Neural cell (in vitro differentiated cells): ENCODE data around the gene GATA2. TPM values are rescaled to one million over a fixed set of nuclear protein-coding genes. Genes with fewer than 3 reads are reported as not detected.

Experiments used
- H2AFZ ChIP-seq: fragments of 200-600, 300-800 bp; sonication (generic), shearing (Covaris generic); 2 replicates; pipeline ENCODE4 v1.6.0; 2014; ENCODE audit warnings: low read depth, mild to moderate bottlenecking, antibody characterized with exemption, low read length, moderate library complexity
- H3F3A ChIP-seq: fragments of 200-600 bp; shearing (Covaris generic); 2 replicates; pipeline ENCODE4 v1.6.1; 2016; ENCODE audit warnings: mild to moderate bottlenecking, moderate library complexity, mixed read lengths, antibody characterized with exemption, low read length; ENCODE audit not compliant: insufficient read depth, poor library complexity, severe bottlenecking
- H3K27ac ChIP-seq: fragments of 200-600, 300-800 bp; sonication (generic), shearing (Covaris generic); 2 replicates; pipeline ENCODE4 v1.5.1; 2014; ENCODE audit warnings: mild to moderate bottlenecking, low read length, moderate library complexity
- H3K27me3 ChIP-seq: fragments of 300-800, 200-600 bp; sonication (generic), shearing (Covaris generic); 2 replicates; pipeline ENCODE4 v1.6.0; 2014; ENCODE audit warnings: mild to moderate bottlenecking, low read depth, low read length, moderate library complexity; ENCODE audit not compliant: insufficient read depth
- H3K36me3 ChIP-seq: fragments of 300-800, 200-600 bp; sonication (generic), shearing (Covaris generic); 2 replicates; pipeline ENCODE4 v1.5.1; 2014; ENCODE audit warnings: mild to moderate bottlenecking, antibody characterized with exemption, low read length, moderate library complexity; ENCODE audit not compliant: insufficient read depth
- H3K4me2 ChIP-seq: fragments of 300-800, 200-600 bp; sonication (generic), shearing (Covaris generic); 2 replicates; pipeline ENCODE4 v1.6.0; 2014; ENCODE audit warnings: mild to moderate bottlenecking, low read length
- H3K4me3 ChIP-seq: fragments of 300-800, 200-600 bp; sonication (generic), shearing (Covaris generic); 2 replicates; pipeline ENCODE4 v1.5.1; 2014; ENCODE audit warnings: mild to moderate bottlenecking, low read length, moderate library complexity
- H3K79me2 ChIP-seq: fragments of 200-600 bp; shearing (Covaris generic); replicated peaks from 2 replicates; pipeline ENCODE4 v1.6.0; 2014; ENCODE audit warnings: mild to moderate bottlenecking, low read length, moderate library complexity; ENCODE audit not compliant: insufficient read depth
- H3K9ac ChIP-seq: fragments of 300-800, 200-600 bp; sonication (generic), shearing (Covaris generic); 2 replicates; pipeline ENCODE4 v1.6.1; 2016; ENCODE audit warnings: mild to moderate bottlenecking, low read length, mixed read lengths
- H3K9me2 ChIP-seq: fragments of 200-600 bp; shearing (Covaris generic); 2 replicates; pipeline ENCODE4 v1.6.1; 2016; ENCODE audit warnings: mild to moderate bottlenecking, low read length, mixed read lengths; ENCODE audit not compliant: insufficient read depth
- H3K9me3 ChIP-seq: fragments of 200-600, 300-800 bp; sonication (generic), shearing (Covaris generic); 2 replicates; pipeline ENCODE4 v1.6.1; 2016; ENCODE audit warnings: mild to moderate bottlenecking, mixed run types, low read length, moderate library complexity, mixed read lengths
- H4K20me1 ChIP-seq: fragments of 200-600 bp; shearing (Covaris generic); 2 replicates; pipeline ENCODE4 v1.6.1; 2016; ENCODE audit warnings: mild to moderate bottlenecking, mixed run types; ENCODE audit not compliant: insufficient read depth
- CTCF ChIP-seq: fragments of 450-650 bp; IDR thresholded peaks from 2 replicates; pipeline ENCODE4 v1.5.1; 2014; ENCODE audit warnings: antibody characterized with exemption, mild to moderate bottlenecking, moderate library complexity; ENCODE audit not compliant: poor library complexity, severe bottlenecking
- EP300 ChIP-seq: fragments of 450-650 bp; conservative IDR thresholded peaks from 2 replicates; pipeline ENCODE4 v1.6.1; 2014; ENCODE audit warnings: antibody characterized with exemption, mild to moderate bottlenecking, moderate library complexity; ENCODE audit not compliant: poor library complexity, severe bottlenecking
- EZH2 ChIP-seq: fragments of 200-600, 300-800 bp; shearing (Covaris generic), sonication (generic); IDR thresholded peaks from 2 replicates; pipeline ENCODE4 v1.6.1; 2014; ENCODE audit warnings: antibody characterized with exemption, low read length, borderline replicate concordance, mild to moderate bottlenecking; ENCODE audit not compliant: insufficient read depth, poor library complexity, severe bottlenecking
- MXI1 ChIP-seq: fragments of 450-650 bp; conservative IDR thresholded peaks from 2 replicates; pipeline ENCODE4 v1.6.1; 2014; ENCODE audit warnings: antibody characterized with exemption, mild to moderate bottlenecking; ENCODE audit not compliant: poor library complexity, severe bottlenecking
- POLR2AphosphoS5 ChIP-seq: IDR thresholded peaks from 2 replicates; pipeline ENCODE4 v1.6.1; 2012
- RAD21 ChIP-seq: fragments of 450-650 bp; conservative IDR thresholded peaks from 2 replicates; pipeline ENCODE4 v1.6.1; 2014; ENCODE audit warnings: antibody characterized with exemption, mild to moderate bottlenecking, moderate library complexity
- REST ChIP-seq: IDR thresholded peaks from 2 replicates; pipeline ENCODE4 v1.6.1; 2012; ENCODE audit warnings: borderline replicate concordance
- SMC3 ChIP-seq: fragments of 450-650 bp; conservative IDR thresholded peaks from 2 replicates; pipeline ENCODE4 v1.6.1; 2014; ENCODE audit warnings: antibody characterized with exemption, mild to moderate bottlenecking, moderate library complexity; ENCODE audit not compliant: poor library complexity
- TAF1 ChIP-seq: IDR thresholded peaks from 2 replicates; pipeline ENCODE4 v1.6.1; 2012; ENCODE audit warnings: low read depth
- polyA plus RNA-seq: library from polyadenylated mRNA; depleted of rRNA; stranded (reverse); fragments of >200 nt; gene quantifications from 2 replicates; pipeline ENCODE4 v1.2.3, GENCODE V29; 2014

GATA2 gene
- polyA plus RNA-seq, 1 donor from 2014 or later: not detected

- no peaks in the 10 kb centered on the region for H4K20me1 ChIP-seq
- H2AFZ ChIP-seq: no peak overlapping the region
- H3F3A ChIP-seq: no peaks in the 10 kb centered on the region
- H3K79me2 ChIP-seq: no peaks in the 10 kb centered on the region
- H3K9ac ChIP-seq: no peak overlapping the region
- TF ChIP-seq EZH2: no peak
- TF ChIP-seq CTCF: no peak
- no peak for TF ChIP-seq EP300
- TF ChIP-seq POLR2AphosphoS5: no peak
- no peak for TF ChIP-seq TAF1
- no peak for TF ChIP-seq SMC3
- TF ChIP-seq RAD21: no peak
- no peak for TF ChIP-seq REST
- no peak overlapping the region for H3K27ac ChIP-seq
- H3K4me3 ChIP-seq: no peak overlapping the region
- H3K9me3 ChIP-seq: no peaks in the 10 kb centered on the region
- no peak overlapping the region for H3K4me2 ChIP-seq
- H3K36me3 ChIP-seq: no peaks in the 10 kb centered on the region
- H3K9me2 ChIP-seq: no peaks in the 10 kb centered on the region
- H3K27me3 ChIP-seq: no peaks in the 10 kb centered on the region
Measured at GRCh38 chr3:128523591-128523990, 30.6 kb upstream of the GATA2 start.

- no peaks in the 10 kb centered on the region for H3K9me3 ChIP-seq
- H3F3A ChIP-seq: no peaks in the 10 kb centered on the region
- H3K79me2 ChIP-seq: no peaks in the 10 kb centered on the region
- no peaks in the 10 kb centered on the region for H3K9me2 ChIP-seq
- no peaks in the 10 kb centered on the region for H3K36me3 ChIP-seq
- no peak overlapping the region for H3K9ac ChIP-seq
- H4K20me1 ChIP-seq: no peaks in the 10 kb centered on the region
- H3K27ac ChIP-seq: no peak overlapping the region
- no peak overlapping the region for H3K4me2 ChIP-seq
- TF ChIP-seq EP300: no peak
- no peak for TF ChIP-seq REST
- TF ChIP-seq MXI1: no peak
- no peak for TF ChIP-seq SMC3
- TF ChIP-seq TAF1: no peak
- TF ChIP-seq RAD21: no peak
- TF ChIP-seq POLR2AphosphoS5: no peak
- no peak for TF ChIP-seq CTCF
- TF ChIP-seq EZH2: no peak
- no peaks in the 10 kb centered on the region for H3K27me3 ChIP-seq
- H3K4me3 ChIP-seq: no peak overlapping the region
- H2AFZ ChIP-seq: no peak overlapping the region
Measured at GRCh38 chr3:128521715-128522114, 28.7 kb upstream of the GATA2 start.
